ENCODE results near the gene S100G.
A peak's percentile ranks its signal among the peaks of the same experiment; 100 is the strongest.

The S100G gene

GRCh38 chrX:16651391-16652024 is 1.6 kb downstream of the S100G start:
- DNase-seq: no peak

GRCh38 chrX:16653424-16653823 is 3.5 kb downstream of the S100G start:
- no peak for DNase-seq

- no peak for DNase-seq
These were observed 4.1 kb downstream of the S100G start for GRCh38 chrX:16654093-16654492.

GRCh38 chrX:16658284-16658683 is 8.3 kb downstream of the S100G start:
- DNase-seq: no peak

- no peak for DNase-seq
These were observed 9.4 kb downstream of the S100G start for GRCh38 chrX:16659321-16659720.

- no peak for DNase-seq
These were observed 11.5 kb downstream of the S100G start for GRCh38 chrX:16661495-16661894.

GRCh38 chrX:16662402-16662801 is 12.4 kb downstream of the S100G start:
- DNase-seq: no peak

GRCh38 chrX:16664074-16664473 is 14.1 kb downstream of the S100G start:
- no peak for DNase-seq

GRCh38 chrX:16664626-16665025 is 14.7 kb downstream of the S100G start:
- no peak for DNase-seq

- no peak for DNase-seq
These were observed 15.1 kb downstream of the S100G start for GRCh38 chrX:16665089-16665488.

- no peak for DNase-seq
These were observed 16.6 kb downstream of the S100G start for GRCh38 chrX:16666541-16666940.

GRCh38 chrX:16671005-16671404 is 21.0 kb downstream of the S100G start:
- DNase-seq: peak; percentile 2

GRCh38 chrX:16678689-16679088 is 28.7 kb downstream of the S100G start:
- no peak for DNase-seq

- no peak for DNase-seq
These were observed 33.2 kb downstream of the S100G start for GRCh38 chrX:16683007-16683664.

- DNase-seq: no peak
These were observed 37.6 kb downstream of the S100G start for GRCh38 chrX:16687514-16687913.

GRCh38 chrX:16695079-16695676 is 45.2 kb downstream of the S100G start:
- no peak for DNase-seq

- no peak for DNase-seq
These were observed 47.0 kb downstream of the S100G start for GRCh38 chrX:16696956-16697355.

- DNase-seq: no peak
These were observed 49.4 kb downstream of the S100G start for GRCh38 chrX:16699389-16699788.

- no peak for DNase-seq
These were observed 50.8 kb downstream of the S100G start for GRCh38 chrX:16700734-16701133.

- no peak for DNase-seq
These were observed 53.0 kb downstream of the S100G start for GRCh38 chrX:16702700-16703599.

Data from DMS153 (cell line).